K562 (cell line): ENCODE results near the gene PLXNA3. TPM values are rescaled to one million over a fixed set of nuclear protein-coding genes. Genes with fewer than 3 reads are reported as not detected.
A peak's percentile ranks its signal among the peaks of the same experiment; 100 is the strongest.

Experiments
- ATAC-seq: fragments of 200-7000 bp; cut with Tn5 transposase; 3 replicates; pipeline ENCODE4 v1.9.1; 2020; ENCODE audit warnings: moderate library complexity
- BruUV-seq: library from RNA; stranded (reverse); fragments of 400-500 nt; replicated peaks from 2 replicates; lab custom pipeline; 2021; lab: Mats Ljungman, UMichigan
- CTCF ChIA-PET: fragments of 300-600 bp; formaldehyde crosslinking; extraction: SDS; loops from one replicate; lab custom pipeline; 2021; ENCODE audit warnings: low intra/inter-chr PET ratio; lab: Yijun Ruan, JAX
- POLR2A ChIA-PET: fragments of 300-600, 350-650 bp; sonication (Branson Sonifier 250); formaldehyde crosslinking; extraction: SDS; loops from one replicate; lab custom pipeline; 2021; ENCODE audit warnings: antibody characterized with exemption, inconsistent platforms; lab: Yijun Ruan, JAX
- DNase-seq, 4 experiments: peaks; one replicate each; pipeline versions ENCODE4 v3.0.0 to v3.0.0-alpha.2; 2011 to 2018; ENCODE audit warnings: low spot score in 3 of 4, mixed read lengths in 3 of 4; ENCODE audit errors: extremely low read depth in 1 of 4
- FAIRE-seq: peaks from 2 replicates; lab custom pipeline; 2011; peaks lifted over from hg19 to GRCh38; lab: Jason Lieb, UNC
- H2AFZ ChIP-seq: 2 replicates; pipeline ENCODE4 v1.6.0; 2011; ENCODE audit warnings: low read depth, low read length, control low read depth, inconsistent platforms
- H3K27ac ChIP-seq: fragments of 200-600 bp; 3 replicates; pipeline ENCODE4 v1.8.0; 2011; ENCODE audit warnings: low read depth, mild to moderate bottlenecking, control low read depth, inconsistent platforms, low read length, moderate library complexity, mixed read lengths; ENCODE audit errors: extremely low read depth
- H3K27me3 ChIP-seq, 2 experiments: fragments of 300-600 bp in 1 of 2; 2 replicates in 1 of 2; 3 replicates in 1 of 2; pipeline versions ENCODE4 v1.6.0 to v1.8.0; 2011; ENCODE audit warnings: inconsistent platforms in 2 of 2, low read length in 2 of 2, mild to moderate bottlenecking in 1 of 2, mixed read lengths in 1 of 2, moderate library complexity in 1 of 2; ENCODE audit not compliant: control insufficient read depth in 2 of 2, insufficient read depth in 2 of 2
- H3K36me3 ChIP-seq: fragments of 300-600 bp; 3 replicates; pipeline ENCODE4 v1.8.0; 2011; ENCODE audit warnings: mild to moderate bottlenecking, low read length, inconsistent platforms; ENCODE audit not compliant: control insufficient read depth, insufficient read depth
- H3K4me1 ChIP-seq, 2 experiments: fragments of 200-600 bp in 1 of 2; replicated peaks in 1 of 2; 2 replicates in 1 of 2; 3 replicates in 1 of 2; pipeline versions ENCODE4 v1.5.1 to v1.8.0; 2011; ENCODE audit warnings: inconsistent platforms in 2 of 2, low read length in 2 of 2, mild to moderate bottlenecking in 1 of 2, mixed read lengths in 1 of 2, moderate library complexity in 1 of 2; ENCODE audit not compliant: control insufficient read depth in 2 of 2, insufficient read depth in 2 of 2
- H3K4me2 ChIP-seq: 2 replicates; pipeline ENCODE4 v1.6.1; 2011; ENCODE audit warnings: low read length, control low read depth, inconsistent platforms, mixed read lengths; ENCODE audit not compliant: insufficient read depth
- H3K4me3 ChIP-seq: fragments of 200-600 bp; sonication (generic), shearing (Covaris generic); 2 replicates; pipeline ENCODE4 v1.5.1; 2016; ENCODE audit warnings: control low read depth, inconsistent platforms
- H3K79me2 ChIP-seq: fragments of 200-600 bp; 3 replicates; pipeline ENCODE4 v1.8.0; 2011; ENCODE audit warnings: low read length, inconsistent platforms; ENCODE audit not compliant: control insufficient read depth, insufficient read depth
- H3K9ac ChIP-seq, 2 experiments: 2 replicates each; pipeline versions ENCODE4 v1.6.0 to v1.6.1; 2011; ENCODE audit warnings: low read depth in 2 of 2, low read length in 2 of 2, control low read depth in 1 of 2, inconsistent platforms in 1 of 2, mild to moderate bottlenecking in 1 of 2, mixed read lengths in 1 of 2; ENCODE audit not compliant: insufficient read depth in 1 of 2
- H3K9me1 ChIP-seq: one replicate; pipeline ENCODE4 v1.6.0; 2011; ENCODE audit warnings: inconsistent platforms, mild to moderate bottlenecking, low read length, moderate library complexity; ENCODE audit not compliant: control insufficient read depth, insufficient read depth
- H3K9me3 ChIP-seq: replicated peaks from 2 replicates; pipeline ENCODE4 v1.5.1; 2011; ENCODE audit warnings: low read depth, low read length, inconsistent platforms; ENCODE audit not compliant: control insufficient read depth, insufficient read depth
- H4K20me1 ChIP-seq: replicated peaks from 2 replicates; pipeline ENCODE4 v1.6.1; 2011; ENCODE audit warnings: low read length, inconsistent platforms, mixed read lengths; ENCODE audit not compliant: control insufficient read depth, insufficient read depth
- BCOR ChIP-seq: fragments of 450-650 bp; IDR thresholded peaks from 2 replicates; pipeline ENCODE4 v1.6.1; 2016
- CC2D1A ChIP-seq: fragments of 450-650 bp; IDR thresholded peaks from 2 replicates; pipeline ENCODE4 v1.6.1; 2017; ENCODE audit warnings: mild to moderate bottlenecking
- ESRRA ChIP-seq: fragments of 450-650 bp; IDR thresholded peaks from 2 replicates; pipeline ENCODE4 v1.6.1; 2014; ENCODE audit warnings: low read depth, mild to moderate bottlenecking, moderate library complexity, borderline replicate concordance
- GABPB2 ChIP-seq: fragments of 250-450 bp; sonication (Bioruptor Pico); conservative IDR thresholded peaks from 2 replicates; pipeline ENCODE4 v1.5.1; 2021; ENCODE audit warnings: mild to moderate bottlenecking
- KDM1A ChIP-seq, 2 experiments: fragments of 450-650 bp; IDR thresholded peaks; 2 replicates each; pipeline ENCODE4 v1.6.1; 2016; ENCODE audit warnings: mild to moderate bottlenecking in 2 of 2
- KLF6 ChIP-seq: fragments of 250-450 bp; sonication (Bioruptor Pico); IDR thresholded peaks from 2 replicates; pipeline ENCODE4 v1.4.0; 2020; ENCODE audit warnings: mild to moderate bottlenecking, moderate library complexity, borderline replicate concordance
- NR4A1 ChIP-seq, 2 experiments: fragments of 250-450 bp in 1 of 2; fragments of 450-650 bp in 1 of 2; sonication (Bioruptor Pico) in 1 of 2; IDR thresholded peaks; 2 replicates each; pipeline versions ENCODE4 v1.4.0 to v1.6.1; 2016 to 2020; ENCODE audit warnings: mild to moderate bottlenecking in 2 of 2, missing compliant biosample characterization in 1 of 2, missing genetic modification characterization in 1 of 2, moderate library complexity in 1 of 2
- RBM25 ChIP-seq: fragments of 200-400 bp; formaldehyde crosslinking; IDR thresholded peaks from 2 replicates; pipeline ENCODE4 v1.6.1; 2018; ENCODE audit warnings: low read length, low read depth, moderate library complexity; ENCODE audit not compliant: severe bottlenecking
- STAG1 ChIP-seq: sonication (generic); formaldehyde crosslinking; IDR thresholded peaks from 2 replicates; pipeline ENCODE4 v1.5.0; 2020; ENCODE audit warnings: missing genetic modification reagents, borderline replicate concordance
- THRAP3 ChIP-seq: fragments of 450-650 bp; IDR thresholded peaks from 2 replicates; pipeline ENCODE4 v1.6.1; 2016; ENCODE audit warnings: mild to moderate bottlenecking, inconsistent platforms, borderline replicate concordance
- ZNF232 ChIP-seq: sonication (generic); formaldehyde crosslinking; IDR thresholded peaks from 2 replicates; pipeline ENCODE4 v1.8.0; 2022; ENCODE audit warnings: mild to moderate bottlenecking, missing genetic modification reagents
- ZNF695 ChIP-seq: fragments of 450-650 bp; formaldehyde crosslinking; IDR thresholded peaks from 2 replicates; pipeline ENCODE4 v1.4.0; 2020; ENCODE audit warnings: mild to moderate bottlenecking, moderate library complexity
- whole genome bisulfite sequencing: fragments of 100-300 bp; shearing (Covaris generic); methylation state at CpG from one replicate; pipeline ENCODE4 v1.1.6; 2016; ENCODE audit warnings: low coverage, mixed read lengths; ENCODE audit not compliant: insufficient coverage; ENCODE audit errors: missing lambda C conversion rate; 5-methylcytosine and 5-hydroxymethylcytosine counted together
- in situ Hi-C: fragments of 300-500 bp; cut with MboI; formaldehyde crosslinking; loops from 4 replicates; pipeline ENCODE4 v1.15.0; 2018; ENCODE audit warnings: inconsistent platforms, mixed read lengths
- intact Hi-C: fragments of 100-400 bp; cut with micrococcal nuclease; formaldehyde crosslinking; loops from 2 replicates; pipeline ENCODE4 v1.14.2; 2022
- polyA plus RNA-seq, 8 experiments: library from polyadenylated mRNA; depleted of rRNA in 4 of 8; stranded (reverse) in 5 of 8; unstranded in 3 of 8; fragments of >200 nt; fragmentation: Nextera tagmentation in 2 of 8; fragmentation: Illumina TruSeq in 1 of 8; extraction: Ambion mirVana in 2 of 8; extraction: Trizol in 1 of 8; gene quantifications; 2 replicates each; pipeline versions ENCODE4 v1.2.1 to v1.2.3, GENCODE V29; 2011 to 2014; ENCODE audit warnings: inconsistent platforms in 1 of 8, missing spikeins in 1 of 8
- total RNA-seq, 7 experiments: library from RNA; depleted of rRNA in 6 of 7; stranded (reverse); fragments of >200 nt in 6 of 7; fragmentation: Illumina TruSeq in 2 of 7; extraction: Trizol in 2 of 7; gene quantifications; 2 replicates each; pipeline versions ENCODE4 v1.2.1 to v1.2.3, GENCODE V29; 2011 to 2021; ENCODE audit warnings: low replicate concordance in 1 of 7
- TF ChIP-seq, protein P1 (sequence below): fragments of 250-450 bp; sonication (Bioruptor Pico); IDR thresholded peaks from 2 replicates; pipeline ENCODE4 v1.6.1; 2021; ENCODE audit warnings: mild to moderate bottlenecking
- TF ChIP-seq, protein P2 (sequence below): fragments of 250-450 bp; sonication (Bioruptor Pico); IDR thresholded peaks from 2 replicates; pipeline ENCODE4 v1.8.0; 2021; ENCODE audit warnings: moderate library complexity, mild to moderate bottlenecking, inconsistent platforms

PLXNA3 gene
- total and polyA plus RNA-seq, 9 of the 15 experiments (the other 6 are each of a cell fraction or from before 2014, with no cell fraction given), result 0.32 to 47.8 (median 7.5) TPM

DNA sequence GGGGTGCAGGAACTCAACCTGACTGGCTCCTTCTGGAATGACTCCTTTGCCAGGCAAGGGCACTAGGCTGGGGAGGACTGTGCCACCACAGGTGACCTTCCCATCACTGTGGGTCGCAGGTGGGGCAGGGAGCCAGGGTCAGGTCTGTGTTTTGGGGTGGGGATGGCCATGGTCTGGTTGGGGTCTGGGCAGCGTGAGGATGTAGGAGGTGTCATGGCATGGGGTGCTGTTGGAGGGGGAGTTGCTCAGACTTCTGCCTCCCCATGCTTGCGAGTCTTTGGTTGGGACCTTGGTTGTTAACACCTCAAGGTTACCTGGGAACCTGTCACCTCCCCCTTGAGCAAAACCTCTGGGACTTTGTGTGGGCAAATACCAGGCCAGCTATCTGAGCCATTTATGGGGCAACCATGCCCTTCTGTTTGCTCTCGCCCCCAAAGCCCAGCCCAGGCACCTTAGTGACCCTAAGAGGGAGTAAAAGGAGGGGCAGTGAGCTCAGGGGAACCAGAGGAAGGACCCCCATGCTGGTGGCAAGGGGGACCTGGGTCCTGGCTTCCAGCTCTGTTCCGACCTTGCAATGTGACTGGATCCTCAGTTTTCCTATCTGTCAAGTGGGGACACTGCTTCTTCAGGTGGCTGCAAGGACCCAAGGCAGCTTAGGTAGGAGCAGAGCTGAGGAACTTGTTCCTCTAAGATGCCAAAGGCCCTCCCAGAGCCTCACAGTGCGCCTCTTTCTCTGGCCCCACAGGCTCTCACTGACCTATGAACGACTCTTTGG lies 23.5 kb upstream of the PLXNA3 start:
- CTCF ChIA-PET, result no interaction called here
- H4K20me1 ChIP-seq, result peaks cover 5% of the 10 kb centered on the region; the same call in 1 of the 2 replicates
- intact Hi-C loops, result no loop called here
- H3K27me3 ChIP-seq, result no peaks in the 10 kb centered on the region
- no TSS peak for BruUV-seq
- H3K36me3 ChIP-seq, result peaks cover 70% of the 10 kb centered on the region; the same call in 2 of the 3 replicates
- H3K9me3 ChIP-seq, result no peaks in the 10 kb centered on the region
- H3K4me3 ChIP-seq, result no peak overlapping the region
- in situ Hi-C loops, result no loop called here
- ATAC-seq, result no peak
- H3K9me1 ChIP-seq, result peaks cover 3% of the 10 kb centered on the region
- FAIRE-seq, result no peak
- POLR2A ChIA-PET, result interaction anchor here (0.6 kb wide), 1 partner anchor 50 kb away, joined by 5 read pairs; no protein-coding TSS in a partner anchor
- H2AFZ ChIP-seq, result no peak overlapping the region
- WGBS, result 67% methylated on average over 4 of the region's 7 CpGs
- H3K4me2 ChIP-seq, result no peak overlapping the region
- no peak overlapping the region for H3K9ac ChIP-seq
- no peak overlapping the region for H3K27ac ChIP-seq
- H3K4me1 ChIP-seq, result peaks cover 21 to 61% of the 10 kb centered on the region in 2 experiments; a peak in 4 of 5 replicates
- DNase-seq, result no peak
- peaks cover 37% of the 10 kb centered on the region for H3K79me2 ChIP-seq
- TF ChIP-seq ZNF695 (CRISPR knock-in tag), result no peak
- TF ChIP-seq NR4A1 (CRISPR knock-in tag; IDR thresholded peaks at IDR 0.05), result no peak
- TF ChIP-seq NR4A1 (tag; IDR thresholded peaks at IDR 0.05), result no peak
- 0 out of 4 replicates have a peak, but pooled peaks of 1 of the 2 experiments have one; percentile 21 for TF ChIP-seq KDM1A (IDR thresholded peaks at IDR 0.05)
- no peak for TF ChIP-seq STAG1 (CRISPR knock-in tag)
- TF ChIP-seq ESRRA, result peak; percentile 60; the same call in 1 of the 2 replicates
- no peak for TF ChIP-seq ZNF232 (CRISPR knock-in tag)
- TF ChIP-seq, protein P1, sequence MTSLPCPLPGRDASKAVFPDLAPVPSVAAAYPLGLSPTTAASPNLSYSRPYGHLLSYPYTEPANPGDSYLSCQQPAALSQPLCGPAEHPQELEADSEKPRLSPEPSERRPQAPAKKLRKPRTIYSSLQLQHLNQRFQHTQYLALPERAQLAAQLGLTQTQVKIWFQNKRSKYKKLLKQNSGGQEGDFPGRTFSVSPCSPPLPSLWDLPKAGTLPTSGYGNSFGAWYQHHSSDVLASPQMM (CRISPR knock-in tag), result no peak
- TF ChIP-seq, protein P2, sequence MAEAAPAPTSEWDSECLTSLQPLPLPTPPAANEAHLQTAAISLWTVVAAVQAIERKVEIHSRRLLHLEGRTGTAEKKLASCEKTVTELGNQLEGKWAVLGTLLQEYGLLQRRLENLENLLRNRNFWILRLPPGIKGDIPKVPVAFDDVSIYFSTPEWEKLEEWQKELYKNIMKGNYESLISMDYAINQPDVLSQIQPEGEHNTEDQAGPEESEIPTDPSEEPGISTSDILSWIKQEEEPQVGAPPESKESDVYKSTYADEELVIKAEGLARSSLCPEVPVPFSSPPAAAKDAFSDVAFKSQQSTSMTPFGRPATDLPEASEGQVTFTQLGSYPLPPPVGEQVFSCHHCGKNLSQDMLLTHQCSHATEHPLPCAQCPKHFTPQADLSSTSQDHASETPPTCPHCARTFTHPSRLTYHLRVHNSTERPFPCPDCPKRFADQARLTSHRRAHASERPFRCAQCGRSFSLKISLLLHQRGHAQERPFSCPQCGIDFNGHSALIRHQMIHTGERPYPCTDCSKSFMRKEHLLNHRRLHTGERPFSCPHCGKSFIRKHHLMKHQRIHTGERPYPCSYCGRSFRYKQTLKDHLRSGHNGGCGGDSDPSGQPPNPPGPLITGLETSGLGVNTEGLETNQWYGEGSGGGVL, result no peak
- TF ChIP-seq CC2D1A, result no peak
- peak; percentile 66 for TF ChIP-seq RBM25
- 0 out of 2 replicates have a peak, but pooled peaks have one; percentile 55 for TF ChIP-seq BCOR
- TF ChIP-seq KLF6, result no peak
- TF ChIP-seq GABPB2 (CRISPR knock-in tag), result no peak
- TF ChIP-seq THRAP3, result no peak
